Stimulated activated CD4-positive, alpha-beta T cell treated with anti-CD3 and anti-CD28 coated beads, Interleukin-4, amount 100 ng/mL, for 24 hours (primary cell): ENCODE results near the gene ANO6.

ENCODE experiments used
- DNase-seq: peaks from one replicate; pipeline ENCODE4 v3.0.0-alpha.2; 2020

The ANO6 gene

DNA sequence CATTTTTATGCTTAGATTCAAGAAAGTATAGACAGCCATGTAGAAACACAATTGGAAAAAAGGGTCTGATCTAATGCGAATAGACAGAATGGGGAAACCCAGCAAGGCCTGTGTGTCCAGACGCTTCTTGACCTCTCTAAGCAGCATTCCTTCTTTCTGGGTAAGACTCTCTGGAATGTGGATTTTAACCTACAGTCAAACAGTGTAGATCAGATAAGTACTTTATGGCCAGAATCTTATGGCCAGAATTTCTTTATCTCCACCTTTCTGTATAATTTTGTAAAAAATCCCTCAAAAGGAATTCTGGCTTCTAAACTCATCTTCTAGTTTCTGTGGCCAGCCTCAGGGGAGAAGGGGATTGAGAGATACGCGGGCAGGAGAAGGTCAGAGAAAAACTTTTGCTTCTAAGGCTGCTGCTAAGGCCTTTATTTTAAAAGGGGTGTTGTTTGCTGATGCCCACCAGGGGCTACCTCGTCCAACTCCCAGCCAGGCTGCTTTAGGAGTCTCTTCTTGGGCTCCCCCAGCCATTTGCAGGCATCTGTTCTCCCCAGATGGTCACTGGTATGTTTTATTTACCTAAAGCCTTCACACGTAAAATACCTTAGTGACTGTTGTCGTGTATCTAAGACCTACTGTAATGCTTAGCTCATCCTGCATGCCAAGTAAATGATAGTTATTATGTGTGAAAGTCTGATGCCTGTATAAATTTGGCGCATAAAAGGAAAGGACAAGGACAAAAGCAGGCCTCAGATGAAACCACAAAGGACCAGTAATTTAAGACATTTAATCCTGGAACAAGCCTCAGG, 68.4 kb downstream of the ANO6 start:
- DNase-seq = no peak

DNA sequence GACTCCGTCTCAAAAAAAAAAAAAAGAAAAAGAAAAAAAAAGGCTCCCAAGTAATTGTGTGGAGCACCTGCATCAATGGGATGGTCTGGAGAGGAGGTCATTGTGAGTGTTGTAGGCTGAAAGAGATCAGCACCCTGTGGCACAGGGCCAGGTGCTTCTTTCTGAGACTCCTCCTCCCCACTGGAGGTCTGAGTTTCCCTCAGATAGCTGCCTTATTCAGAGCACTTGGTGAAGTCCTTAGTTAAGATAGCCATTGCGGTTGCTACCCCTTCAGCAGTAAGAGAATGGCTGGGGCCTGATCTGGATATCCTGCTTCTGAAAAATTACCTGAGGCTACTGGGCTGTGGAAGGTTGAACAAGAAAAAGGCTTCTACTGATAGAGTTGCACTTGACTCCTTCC, 69.8 kb downstream of the ANO6 start:
- no peak for DNase-seq

DNA sequence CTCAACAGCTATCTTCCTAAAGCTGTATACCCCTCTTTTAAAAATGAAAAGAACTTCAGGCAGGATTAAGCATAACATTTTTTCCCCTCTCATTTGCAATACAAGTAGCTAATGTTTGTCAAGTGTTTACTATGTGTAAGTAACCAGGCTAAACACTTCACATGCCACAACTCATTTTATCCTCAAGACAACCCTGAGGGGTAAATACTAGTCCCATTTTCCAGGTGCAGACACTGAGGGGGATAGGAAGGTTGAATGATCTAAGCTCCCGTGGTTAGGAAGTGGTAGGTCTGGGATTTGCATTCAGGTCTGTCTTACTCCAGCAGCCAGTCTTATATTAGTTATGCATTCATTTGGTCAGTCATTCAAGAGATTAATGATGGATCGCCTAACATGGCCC, 70.7 kb downstream of the ANO6 start:
- no peak for DNase-seq

DNA sequence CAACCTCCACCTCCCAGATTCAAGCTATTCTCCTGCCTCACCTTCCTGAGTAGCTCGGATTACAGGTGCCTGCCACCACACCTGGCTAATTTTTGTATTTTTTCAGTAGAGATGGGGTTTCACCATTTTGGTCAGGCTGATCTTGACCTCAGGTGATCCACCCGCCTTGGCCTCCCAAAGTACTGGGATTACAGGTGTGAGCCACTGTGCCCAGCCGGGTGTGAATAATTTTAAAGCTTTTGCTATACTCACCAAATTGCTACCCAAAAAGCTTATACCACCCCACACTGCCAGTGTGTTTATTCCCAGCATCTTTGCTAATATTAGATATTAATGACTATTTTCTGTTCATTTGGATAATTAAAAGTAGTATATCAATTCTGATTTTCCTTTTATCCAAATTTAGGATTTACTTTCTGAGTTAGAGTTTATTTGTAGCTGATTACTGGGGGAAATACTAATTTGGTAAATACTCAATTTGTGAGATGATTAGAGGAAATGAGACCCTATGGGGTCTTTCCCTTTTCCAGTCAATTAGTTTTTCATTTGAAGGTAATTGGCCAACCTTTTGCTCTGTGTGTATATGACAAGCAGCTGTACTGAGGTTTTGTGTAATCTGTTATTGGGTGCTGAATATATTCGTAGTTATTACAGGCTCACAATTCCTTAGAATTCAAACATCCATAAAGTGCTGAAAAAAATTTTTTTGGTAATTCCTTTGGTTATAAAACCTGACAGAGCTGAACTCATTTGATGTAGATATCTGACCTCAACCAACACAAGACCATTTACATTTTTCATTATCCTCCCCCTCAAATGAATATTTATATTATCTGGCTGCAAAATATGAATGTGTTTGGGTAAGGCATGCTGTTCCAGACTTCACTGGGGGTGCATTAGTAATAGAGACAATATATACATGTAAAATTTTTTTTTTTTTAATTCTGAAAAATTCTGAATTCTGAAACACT, 73.6 kb downstream of the ANO6 start:
- no peak for DNase-seq

DNA sequence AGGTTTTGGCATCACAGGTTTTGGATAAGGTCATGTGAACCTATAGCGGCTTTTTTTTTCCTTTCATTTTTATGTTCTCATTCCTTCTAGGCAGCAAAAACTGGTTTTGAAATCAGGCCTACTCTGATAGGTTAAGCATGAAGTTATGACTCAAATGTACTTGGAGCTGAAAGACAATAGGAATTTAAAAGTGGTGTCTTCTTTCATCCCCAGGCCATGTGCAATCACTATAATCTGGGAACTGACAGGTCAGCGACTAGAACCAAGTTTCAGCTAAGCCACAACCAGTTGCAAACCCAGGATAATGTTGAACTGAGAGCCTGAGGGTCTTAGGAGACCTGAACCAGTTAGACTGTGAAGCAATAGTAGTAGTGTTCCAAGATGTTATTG, 74.3 kb downstream of the ANO6 start:
- no peak for DNase-seq

DNA sequence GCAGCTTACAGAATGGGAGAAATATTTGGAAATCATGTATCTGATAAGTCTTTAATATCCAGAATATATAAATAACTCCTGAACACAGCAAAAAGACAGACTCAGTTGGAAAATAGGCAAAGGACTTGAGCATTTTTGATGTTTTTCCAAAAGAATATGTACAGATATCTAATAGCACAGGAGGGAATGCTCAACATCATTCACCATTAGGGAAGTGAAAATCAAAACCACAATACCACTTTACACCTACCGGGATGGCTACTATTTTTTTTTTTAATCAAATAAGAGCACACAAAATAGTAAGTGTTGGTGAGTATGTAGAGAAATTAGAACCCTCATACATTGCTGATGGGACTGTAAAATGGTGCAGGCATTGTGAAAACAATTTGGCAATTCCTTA, 75.6 kb downstream of the ANO6 start:
- no peak for DNase-seq

DNA sequence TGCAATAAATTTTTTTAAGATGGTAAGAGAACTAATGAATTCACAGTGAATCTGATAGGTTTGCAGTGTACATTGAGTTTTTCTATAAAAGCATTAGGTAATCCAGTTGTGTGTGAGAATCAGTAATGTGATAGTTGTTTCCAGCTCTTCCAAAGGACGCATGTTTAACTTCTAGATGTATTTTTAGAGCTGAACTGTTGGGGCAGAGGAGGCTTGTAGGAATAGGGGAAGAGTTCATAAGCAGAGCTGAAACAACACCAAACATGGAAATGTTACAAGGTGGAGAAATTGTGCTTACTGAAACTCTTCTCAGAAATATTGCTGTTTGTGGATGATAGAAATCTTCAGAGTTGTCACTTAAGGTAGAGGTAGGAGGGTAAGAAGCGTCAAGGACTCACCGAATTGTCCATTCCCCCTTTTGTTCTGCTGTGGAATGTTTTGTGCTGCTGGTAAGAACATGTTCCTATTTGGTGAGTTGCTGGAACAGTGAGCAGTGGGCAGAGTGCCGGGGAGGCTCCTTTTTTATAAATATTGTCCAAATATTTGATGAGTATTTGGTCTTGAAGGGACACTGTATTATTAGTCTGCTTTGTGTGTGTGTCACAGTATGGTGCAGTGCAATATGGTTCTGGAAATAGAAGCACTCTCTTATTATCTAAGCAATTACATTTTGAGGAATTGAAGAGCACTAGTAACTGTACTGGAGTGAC, 76.7 kb downstream of the ANO6 start:
- DNase-seq = no peak

DNA sequence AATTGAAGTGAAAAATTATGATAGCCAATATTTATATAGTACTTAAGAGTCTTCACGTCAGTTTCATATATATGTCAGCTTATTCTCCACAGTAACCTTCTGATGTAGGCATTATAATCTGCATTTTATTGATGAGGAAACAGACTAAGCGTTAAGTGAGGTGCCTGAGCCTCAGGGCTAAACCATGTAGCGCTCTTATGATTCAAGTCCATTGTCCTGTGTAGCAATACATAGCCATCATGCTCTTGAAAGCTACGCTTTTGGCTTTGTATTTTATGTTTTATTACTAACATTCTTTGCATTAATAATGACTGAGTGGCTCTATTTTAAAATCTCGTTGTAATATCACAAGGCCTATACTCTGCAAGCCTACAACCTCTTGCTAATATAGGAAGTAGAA, 79.0 kb downstream of the ANO6 start:
- no peak for DNase-seq

DNA sequence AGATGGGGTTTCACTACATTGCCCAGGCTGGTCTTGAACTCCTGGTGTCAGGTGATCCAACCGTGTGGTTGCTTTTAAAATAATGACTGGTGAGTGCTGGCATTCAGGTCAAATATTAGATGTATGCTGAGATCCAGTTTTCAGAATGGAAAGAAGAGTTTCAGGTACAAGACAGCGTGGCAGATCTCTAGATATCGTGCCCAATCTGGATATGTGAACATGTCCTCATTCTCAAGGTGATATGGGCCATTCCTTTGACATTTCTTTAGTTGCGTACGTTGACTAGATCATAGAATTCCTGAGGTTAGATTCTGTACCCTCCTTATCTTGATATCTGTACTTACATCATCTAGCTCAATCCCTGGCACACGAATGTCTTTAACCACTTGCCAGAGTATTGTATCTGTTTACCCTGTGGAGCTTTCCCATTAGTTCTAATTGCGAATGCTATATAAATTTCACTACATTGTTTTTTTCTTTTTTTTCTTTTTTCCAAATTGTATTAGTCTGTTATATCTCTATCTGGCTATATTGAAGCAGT, 80.2 kb downstream of the ANO6 start:
- no peak for DNase-seq

DNA sequence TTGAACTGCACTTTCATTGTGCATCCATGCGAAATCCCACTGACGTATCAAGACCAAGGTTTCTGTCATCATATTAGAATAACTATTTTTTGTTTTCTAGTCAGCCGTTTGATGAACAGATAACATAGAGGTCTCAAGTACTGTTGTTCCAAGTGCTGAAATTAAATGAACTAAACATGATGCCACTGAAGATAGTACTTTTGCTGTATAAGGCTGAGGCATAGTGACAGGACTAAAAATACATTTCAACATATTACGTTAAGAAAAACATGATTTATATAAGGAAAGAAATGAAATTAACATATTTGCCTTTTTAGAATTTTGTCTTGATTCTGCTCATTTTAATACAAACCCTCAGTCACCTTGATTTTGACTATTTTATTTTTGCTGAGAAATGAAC, 82.2 kb downstream of the ANO6 start:
- no peak for DNase-seq

DNA sequence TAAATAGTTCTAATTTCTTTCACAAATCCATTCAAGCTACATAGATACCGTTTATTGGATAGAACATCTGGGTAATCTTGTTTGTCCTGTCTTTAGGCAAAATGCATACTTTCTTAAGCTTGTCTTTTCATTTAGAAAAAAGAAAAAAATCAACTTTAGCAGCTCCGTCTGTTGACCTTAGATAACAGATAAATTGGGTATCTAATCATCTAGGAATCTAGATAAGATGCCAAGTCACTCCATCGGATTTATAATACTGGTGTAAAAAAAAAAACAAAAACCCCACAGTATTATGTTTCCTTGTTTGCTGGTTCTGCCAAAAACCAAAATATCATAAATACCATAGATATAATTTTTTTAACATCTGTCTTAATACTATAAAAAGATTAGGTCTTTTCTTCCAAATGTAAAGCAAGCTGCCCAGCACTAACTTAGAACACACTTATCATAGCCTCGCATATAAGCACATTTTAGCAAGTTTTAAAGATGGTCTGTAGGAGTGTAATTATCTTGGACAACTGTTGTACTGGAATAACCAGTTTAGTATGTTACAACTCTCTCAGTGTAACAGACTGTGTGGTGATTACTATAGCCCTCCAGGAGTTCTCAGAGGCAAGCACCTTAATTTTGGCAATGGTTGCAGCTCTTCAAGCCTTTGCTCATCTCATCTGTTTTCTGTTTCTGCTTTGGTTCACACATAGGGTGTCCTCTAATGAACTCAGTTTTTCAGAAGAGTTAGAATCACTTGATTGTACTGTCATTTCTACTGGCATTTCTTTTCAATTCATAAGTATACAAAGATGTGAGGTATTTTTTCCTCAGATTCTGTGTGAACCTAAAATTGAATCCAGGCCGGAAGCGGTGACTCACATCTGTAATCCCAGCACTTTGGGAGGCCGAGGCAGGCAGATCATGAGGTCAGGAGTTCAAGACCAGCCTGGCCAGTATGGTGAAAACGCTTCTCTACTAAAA, 83.1 kb downstream of the ANO6 start:
- DNase-seq = no peak

DNA sequence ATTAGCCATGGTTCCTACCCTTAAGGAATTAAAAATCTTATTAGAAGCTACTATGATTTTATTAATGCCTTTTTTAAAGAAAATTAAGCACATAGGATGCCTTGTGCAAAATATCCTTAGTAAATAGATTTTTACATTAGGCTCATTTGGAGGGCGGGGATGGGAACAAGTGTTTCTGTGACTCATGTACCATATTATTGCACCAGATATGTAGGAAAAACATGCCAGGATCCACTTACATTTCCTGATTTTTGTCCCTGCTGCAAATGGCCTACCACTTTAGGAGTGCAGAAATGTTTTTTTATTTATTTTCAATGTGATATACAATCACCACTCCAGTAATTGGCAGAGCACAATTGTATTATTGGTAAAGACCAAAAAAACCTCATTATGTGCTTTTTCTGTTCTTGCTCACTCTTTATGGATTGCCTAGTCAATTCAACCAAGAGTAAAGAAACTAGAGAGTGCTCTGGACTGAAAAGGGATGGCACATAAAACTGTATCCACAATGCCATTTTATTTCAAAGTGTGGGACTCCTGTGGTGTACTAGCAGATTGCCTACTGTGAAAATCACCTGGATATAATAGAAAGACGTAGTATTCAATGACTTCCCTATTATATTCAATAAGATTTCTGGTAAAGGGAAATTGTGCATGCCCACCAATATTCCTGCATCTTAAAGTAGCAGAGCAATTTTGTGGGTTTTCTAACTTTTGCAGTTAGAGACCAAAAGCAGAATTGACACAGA, 86.9 kb downstream of the ANO6 start:
- DNase-seq = no peak

DNA sequence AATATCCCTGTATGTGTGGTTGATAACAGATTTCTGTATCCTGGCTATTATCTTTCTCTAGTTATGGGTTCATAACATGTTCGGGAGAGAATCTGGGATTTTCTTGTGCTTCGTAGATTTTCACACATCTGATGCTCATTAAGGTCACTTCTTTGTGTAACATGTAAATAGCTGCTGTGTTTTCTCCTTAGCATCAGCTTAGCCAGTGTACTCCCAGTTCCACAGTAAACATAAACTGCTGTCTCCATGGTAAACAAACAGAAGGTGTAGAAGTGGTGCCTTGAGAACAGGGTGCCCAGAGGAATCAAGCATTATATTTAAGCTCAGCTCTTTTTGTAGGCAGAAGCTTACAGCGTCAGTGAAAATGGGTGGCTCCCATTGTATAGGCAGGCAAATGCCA, 88.0 kb downstream of the ANO6 start:
- DNase-seq = no peak

DNA sequence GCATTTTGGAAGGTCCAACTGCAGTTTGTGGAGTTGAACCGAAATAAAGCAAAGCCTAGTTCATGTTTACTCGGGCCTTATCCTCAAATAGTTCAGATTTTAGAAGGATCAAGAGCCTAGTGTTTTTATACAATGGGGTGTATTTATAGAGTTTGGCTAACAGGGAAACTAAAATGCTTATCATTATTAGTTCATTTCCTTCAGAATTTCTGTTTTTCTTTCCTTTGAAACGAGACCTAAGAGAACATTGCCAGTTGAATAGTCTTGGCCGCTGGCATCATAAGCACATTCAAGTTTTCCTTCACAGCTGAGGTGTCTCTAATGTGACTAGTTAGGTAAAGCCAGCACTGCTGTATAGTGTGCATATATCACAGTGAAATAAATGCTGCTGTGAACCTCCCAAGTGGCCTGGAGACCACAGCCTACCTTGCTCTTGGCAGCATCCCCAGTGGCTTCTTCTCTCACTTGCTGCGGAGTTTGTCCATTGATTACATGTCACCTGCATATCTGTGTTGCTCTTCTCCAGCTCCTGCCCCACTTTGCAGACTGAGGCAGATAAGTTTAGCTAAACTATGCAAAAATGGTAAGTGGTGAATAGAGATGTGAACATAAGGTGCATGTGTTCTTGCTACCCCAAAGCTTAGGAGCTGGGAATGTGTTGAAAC, 88.8 kb downstream of the ANO6 start:
- no peak for DNase-seq

DNA sequence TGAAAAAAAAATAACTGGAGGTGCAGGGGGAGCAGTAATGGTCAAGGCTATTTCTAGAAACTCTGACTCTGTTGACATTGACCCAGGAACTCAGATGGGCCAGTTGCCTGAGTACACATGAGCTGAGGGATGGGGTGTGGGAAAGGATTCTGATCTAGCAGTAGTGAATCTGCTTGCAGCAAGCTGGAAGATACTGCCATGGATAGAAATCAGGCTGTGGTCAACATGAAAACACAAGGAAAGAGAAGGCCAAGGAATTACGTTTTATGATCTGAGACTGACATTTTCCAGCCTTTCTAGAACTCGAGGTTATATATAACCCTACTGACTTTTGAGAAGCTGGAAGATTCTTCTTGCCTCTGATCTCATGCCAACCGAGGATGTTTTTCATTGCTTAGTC, 90.0 kb downstream of the ANO6 start:
- DNase-seq = no peak

DNA sequence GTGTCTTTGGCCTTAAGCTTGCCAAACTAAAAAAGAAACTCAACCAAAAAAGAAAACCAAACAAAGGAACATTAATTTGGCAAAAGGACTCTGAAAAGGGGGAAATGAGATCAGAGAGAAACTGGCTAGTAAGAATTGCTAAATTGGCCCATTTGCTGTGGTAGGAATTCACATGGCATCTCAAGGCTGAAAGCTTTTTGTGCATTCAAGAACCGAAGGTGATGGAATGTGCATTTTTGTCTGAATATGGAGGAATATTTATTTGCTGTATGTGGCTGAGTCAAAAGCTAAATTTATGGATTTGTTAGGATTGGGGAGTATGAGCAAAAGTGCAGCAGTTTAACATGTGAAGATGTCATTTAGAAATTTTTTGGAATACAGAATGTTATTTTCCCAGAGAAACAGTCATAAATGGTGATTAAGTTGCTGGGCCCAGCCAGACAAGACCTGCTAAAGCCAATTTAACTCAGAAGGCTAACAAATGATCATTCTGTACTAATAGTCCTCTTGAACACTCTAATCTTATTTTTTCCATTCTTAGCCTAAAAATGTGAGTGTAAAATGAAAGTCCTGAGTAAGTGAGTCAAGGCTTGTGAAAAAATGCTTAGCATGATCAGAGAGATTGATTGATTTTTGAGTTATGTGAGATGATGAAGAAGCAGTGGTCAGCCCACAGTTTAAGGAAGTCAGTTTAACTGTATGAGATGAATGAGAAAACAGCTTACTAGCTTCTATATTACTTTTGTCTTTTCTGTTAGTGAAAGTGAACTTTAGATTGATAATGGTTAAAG, 94.1 kb downstream of the ANO6 start:
- DNase-seq = no peak

DNA sequence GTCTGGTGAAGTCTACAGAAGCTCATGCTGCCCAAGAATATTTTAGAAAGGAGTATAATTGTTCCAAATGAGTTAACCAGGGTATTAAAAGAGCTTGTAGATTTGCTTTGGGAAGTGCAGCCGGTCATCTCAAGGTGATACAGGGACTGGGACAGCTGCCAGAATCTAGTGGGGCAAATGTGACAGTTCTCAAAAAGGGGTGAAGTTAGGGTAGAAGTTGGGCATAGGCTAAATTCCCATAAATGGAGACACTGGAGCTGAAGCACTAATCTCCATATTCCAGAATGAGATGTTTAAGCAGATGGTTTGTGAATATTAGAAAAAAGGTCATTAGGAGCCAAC, 94.7 kb downstream of the ANO6 start:
- no peak for DNase-seq

DNA sequence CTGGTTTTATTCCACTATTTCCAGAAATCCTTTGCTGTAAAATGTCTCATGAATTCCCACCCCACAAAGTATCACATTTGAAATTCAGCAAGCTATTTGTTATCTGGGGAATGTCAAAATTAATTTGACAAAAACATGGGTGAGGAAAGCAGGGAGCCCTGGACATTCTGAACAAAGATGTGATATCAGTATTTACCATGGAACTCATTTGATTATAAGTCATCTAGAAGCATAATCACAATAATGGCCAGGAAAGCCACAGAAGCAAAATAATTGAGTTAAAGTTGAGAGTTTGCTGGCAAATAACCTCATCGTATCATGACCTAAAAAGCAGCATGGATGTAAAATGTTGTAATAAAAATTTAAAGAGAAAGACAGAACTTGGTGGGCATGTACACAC, 96.1 kb downstream of the ANO6 start:
- DNase-seq = no peak

DNA sequence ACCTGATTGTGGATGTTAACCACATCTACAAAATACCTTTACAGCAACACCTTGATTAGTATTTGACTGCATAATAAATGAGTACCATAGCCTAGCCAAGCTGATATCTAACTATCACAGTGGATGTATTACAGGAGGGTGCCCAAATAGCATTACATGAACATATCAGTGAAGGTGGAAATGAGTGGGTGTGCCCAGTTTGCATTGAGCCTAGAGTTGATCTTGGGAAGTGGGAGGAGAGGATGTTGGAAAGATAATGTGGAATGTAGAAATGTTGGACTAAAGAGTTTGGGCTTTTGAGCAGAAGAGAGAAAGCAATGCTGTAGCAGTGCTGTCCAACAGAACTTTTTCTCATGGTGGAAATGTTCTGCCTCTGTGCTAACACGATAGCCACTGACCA, 98.9 kb downstream of the ANO6 start:
- DNase-seq = no peak

DNA sequence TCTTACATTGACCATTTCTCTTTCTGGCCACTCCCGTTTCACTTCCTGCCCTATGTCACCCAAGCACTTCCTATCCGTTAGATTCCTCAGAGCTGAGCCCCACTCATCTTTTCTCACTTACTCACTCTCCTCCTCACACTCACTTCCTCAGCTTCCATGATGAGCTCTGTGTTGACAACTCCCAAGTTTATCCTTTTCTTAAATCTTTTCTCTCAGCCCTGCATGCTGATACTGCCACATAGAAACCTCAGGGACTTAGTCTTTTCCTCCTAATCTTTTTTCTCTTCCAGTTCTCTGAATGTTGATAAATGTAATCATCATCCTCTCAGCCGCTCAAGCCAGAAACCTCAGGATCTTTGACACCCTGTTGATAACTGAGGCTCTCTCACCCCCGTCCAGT, 99.6 kb downstream of the ANO6 start:
- DNase-seq = no peak
